ENCODE data around the gene SRP68. TPM values are rescaled to one million over a fixed set of nuclear protein-coding genes. Genes with fewer than 3 reads are reported as not detected.

Gene SRP68
- total RNA-seq (2022; extraction: Qiagen RNA extraction): 80.7 to 90.9 TPM (median 85.2 TPM) in 5 replicates

DNA sequence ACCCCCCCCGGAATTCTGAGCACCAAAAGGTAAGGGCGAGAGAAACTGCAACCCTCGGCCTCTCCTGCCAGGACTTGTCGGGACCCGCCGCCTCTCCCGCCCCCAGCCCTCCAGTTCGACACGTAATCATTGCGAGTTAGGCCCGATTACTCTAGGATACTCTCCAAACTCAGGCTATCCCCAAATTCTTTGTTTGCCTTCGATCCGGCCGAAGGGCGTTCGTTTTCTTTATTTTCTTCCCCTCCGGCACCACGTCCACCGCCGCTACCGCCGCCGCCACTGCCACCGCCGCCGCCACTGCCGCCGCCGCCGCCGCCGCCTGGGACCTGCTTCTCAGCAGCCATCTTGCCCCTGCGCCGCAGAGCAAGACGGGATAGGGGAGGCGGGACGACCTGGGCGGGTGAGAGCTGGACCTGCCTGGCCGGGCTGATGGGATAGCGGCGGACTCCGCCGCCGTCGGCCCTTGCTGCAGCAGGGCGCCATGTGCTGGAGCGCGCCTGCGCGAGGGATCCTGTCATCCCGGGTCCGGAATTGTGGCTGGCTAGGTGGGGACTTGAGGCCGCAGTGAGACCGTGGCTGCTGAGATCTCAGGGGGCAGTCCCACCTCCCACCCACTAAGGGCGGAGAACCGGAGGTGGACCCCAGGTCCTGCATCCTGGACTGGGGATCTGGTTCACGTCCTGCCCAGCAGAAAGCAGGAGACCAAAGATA lies at the start of gene SRP68:
SRP68 (minus strand) TSS at position 370 of the 711 bp plus-strand sequence; CDS start at position 344, 26 bp downstream.

DNA sequence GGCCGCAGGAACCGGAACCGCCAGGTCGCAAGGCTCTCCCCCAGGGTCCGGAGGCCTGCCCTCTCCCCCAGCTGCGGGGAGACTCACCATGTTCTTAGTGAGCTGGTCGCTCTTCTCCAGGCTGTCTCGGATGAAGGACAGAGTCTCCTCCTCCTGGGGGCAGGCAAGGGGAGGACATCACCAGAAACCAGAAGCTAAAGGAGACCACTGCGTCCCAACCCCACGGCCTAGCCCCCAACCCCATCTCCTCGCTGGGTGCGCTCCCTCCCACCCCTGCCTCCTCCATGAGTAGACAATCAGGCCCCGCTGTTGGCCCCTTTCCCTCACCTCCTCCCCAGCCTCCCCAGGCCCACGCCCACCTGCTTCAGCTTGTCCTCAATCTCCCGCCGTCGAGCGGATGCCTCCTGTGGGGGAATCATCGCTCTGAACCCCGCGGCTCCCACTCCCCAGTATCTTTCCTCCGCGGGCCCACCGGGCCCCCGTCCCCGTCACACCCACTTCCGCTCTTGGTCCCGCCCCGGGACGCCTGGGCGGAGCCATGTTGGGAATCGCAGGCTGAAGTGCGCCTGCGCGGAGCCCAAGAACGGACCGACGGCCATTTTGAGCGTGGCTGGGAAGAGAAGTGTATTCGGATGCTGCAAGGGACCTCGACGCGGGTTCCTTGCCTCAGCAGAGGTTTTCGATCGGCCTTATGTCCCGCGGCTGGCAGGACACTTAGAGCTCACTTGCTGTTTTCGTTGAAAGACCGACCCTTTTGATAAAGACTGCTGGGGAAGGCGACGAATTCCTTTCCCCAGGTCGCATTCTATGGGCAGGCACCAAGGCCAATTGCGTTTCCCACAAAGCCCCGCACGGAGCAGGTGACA lies 31.2 kb upstream of the SRP68 start, which contains the start of gene EXOC7:
EXOC7 (minus strand) TSS at position 514 of the 866 bp plus-strand sequence; CDS start at position 419, 95 bp downstream.

DNA sequence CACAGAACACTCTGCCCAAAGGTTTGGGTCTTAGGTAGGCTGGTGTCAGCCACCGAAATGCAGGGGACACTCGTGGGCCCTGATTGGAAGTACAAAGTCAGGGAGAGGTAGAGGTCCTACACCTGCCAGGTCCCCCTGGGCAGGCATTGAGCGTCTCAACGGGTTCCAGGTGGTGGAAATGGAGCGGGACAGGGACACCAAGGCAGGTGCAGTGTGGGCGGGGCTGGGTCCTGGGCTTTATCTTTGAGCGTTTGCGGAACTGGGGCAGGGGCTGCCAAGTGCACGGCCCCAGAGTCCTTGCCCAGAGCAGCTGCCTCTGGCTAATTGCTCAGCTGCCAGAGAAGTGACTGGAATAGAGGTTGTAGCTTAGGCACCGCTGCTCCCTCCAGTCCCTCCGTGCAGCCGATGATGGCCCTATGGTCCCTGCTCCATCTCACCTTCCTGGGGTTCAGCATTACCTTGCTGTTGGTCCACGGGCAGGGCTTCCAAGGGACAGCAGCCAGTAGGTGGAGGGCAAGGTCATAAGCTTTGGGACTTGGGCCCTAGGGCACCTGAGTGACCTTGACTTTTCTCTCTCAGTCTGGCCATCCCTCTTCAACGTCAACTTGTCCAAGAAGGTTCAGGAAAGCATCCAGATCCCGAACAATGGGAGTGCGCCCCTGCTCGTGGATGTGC lies 6.7 kb upstream of the SRP68 start, which contains the start of gene ZACN:
ZACN (plus strand) TSS at position 323 of the 675 bp plus-strand sequence; CDS start at position 406, 83 bp downstream.

DNA sequence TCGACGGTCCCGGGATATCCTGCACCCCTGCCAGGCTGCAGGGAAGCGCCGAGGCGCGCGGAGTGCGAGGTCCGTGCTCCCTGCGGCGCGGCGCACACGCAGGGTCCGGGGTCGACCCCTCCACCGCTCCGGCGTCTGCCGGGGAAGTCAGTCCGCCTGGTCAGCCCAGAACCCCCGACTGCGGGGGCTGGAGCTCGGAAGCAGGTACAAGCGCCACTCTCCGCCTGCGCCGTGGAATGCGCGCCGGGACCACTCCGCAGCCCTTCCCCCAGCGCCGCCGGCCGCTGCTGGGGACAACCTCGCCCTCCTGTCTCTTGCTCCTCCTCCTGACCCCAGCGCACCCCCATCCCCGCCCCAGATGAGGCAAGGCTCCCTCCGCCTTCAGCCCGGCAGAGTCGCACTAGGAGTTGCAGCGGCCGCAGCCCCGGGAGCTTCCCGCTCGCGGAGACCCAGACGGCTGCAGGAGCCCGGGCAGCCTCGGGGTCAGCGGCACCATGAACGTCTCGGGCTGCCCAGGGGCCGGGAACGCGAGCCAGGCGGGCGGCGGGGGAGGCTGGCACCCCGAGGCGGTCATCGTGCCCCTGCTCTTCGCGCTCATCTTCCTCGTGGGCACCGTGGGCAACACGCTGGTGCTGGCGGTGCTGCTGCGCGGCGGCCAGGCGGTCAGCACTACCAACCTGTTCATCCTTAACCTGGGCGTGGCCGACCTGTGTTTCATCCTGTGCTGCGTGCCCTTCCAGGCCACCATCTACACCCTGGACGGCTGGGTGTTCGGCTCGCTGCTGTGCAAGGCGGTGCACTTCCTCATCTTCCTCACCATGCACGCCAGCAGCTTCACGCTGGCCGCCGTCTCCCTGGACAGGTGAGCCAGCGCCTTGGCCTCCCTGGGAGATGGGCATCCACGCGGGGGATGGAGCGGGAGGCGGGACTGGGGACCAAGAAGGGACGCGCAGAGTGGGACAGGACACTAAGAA lies 2.4 kb upstream of the SRP68 start, which contains the start of gene GALR2:
GALR2 (plus strand) TSS at position 392 of the 974 bp plus-strand sequence; CDS start at position 495, 103 bp downstream.

DNA sequence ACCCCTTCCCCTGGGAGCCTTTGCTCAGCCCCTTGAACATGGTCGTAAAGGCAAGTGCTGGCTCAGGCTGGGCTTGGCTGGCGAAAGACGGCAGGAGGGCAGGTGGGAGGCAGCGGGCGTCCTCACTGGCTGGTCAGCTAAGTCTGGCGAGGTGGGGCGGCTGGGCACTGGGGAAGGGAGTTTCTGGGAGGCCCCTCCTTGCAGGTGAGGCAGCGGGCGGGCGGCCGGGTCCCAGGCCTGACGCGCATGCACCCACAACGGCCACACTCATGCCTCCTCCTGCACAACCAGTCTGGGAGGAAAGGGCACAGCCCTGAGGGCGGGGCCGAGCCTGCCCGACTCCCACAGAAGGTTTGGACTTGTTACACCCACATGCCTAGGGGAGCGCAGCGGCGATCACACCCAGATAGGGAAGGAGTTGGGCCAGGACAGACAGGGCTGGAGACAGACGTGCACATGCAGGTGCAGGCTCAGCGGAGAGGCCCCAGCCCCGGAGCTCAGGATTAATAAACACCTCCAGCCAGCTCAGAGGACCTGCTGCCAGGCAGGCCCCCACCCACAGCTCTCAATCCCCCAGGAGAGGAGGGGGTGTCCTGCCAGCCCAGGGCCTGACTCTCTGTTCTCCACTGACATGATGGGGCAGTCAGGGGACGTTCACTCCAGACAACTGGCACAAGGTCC lies 45.0 kb downstream of the SRP68 start, which contains the start of gene EVPL:
EVPL (minus strand) TSS at position 148 of the 681 bp plus-strand sequence; CDS start at position 40, 108 bp downstream.

DNA sequence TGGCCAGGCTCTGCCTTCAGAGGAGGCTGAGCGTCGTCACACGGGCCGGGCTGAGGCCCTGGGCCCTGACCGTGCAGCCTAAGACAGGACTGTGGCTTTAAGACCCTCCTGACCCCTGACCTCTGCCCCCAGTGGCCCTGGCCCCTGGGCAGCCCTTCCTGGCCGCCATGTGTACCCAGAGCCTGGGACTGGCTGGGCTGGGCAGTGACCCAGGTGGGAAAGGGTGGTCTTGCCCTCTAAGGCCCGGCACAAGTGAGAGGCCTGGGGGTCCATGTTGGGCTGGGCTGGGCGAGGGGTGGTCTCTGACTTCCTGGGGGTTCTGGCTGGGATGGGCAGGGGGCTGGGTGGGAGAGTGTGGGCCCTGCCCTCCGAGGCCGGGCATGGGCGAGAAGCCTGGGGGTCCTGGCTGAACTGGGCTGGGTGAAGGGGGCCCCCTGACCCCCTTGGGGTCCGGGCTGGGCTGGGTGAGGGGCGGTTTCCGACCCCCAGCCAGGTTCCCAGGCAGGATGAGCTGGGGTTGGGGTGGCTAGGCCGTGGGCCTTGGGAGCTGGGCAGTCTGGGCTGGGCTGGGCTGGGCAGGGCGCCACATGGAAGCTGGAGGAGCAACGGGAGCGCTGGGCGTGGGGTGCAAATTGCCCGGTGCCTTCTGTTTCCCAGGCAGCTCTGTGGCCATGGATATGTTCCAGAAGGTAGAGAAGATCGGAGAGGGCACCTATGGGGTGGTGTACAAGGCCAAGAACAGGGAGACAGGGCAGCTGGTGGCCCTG lies 71.4 kb downstream of the SRP68 start, which contains the start of gene CDK3:
CDK3 (plus strand) TSS at position 101 of the 767 bp plus-strand sequence; CDS start at position 672, 571 bp downstream.

Other genes starting within 250 kb of the SRP68 start
- 5.0 to 6.8 TPM (median 5.9 TPM) in 5 replicates for gene UNC13D, start 228.1 kb downstream of the SRP68 start, total RNA-seq (2022; extraction: Qiagen RNA extraction)
- 78.8 to 101 TPM (median 86.8 TPM) in 5 replicates for gene WBP2, start 217.2 kb downstream of the SRP68 start, total RNA-seq (2022; extraction: Qiagen RNA extraction)
- 134 to 188 TPM (median 179 TPM) in 5 replicates for gene TRIM47, start 193.9 kb downstream of the SRP68 start, total RNA-seq (2022; extraction: Qiagen RNA extraction)
- gene TRIM65, start 175.6 kb downstream of the SRP68 start, total RNA-seq (2022; extraction: Qiagen RNA extraction): 31.1 to 41.1 TPM (median 35.9 TPM) in 5 replicates
- gene MRPL38, start 167.6 kb downstream of the SRP68 start, total RNA-seq (2022; extraction: Qiagen RNA extraction): 90.5 to 127 TPM (median 118 TPM) in 5 replicates
- 5.8 to 8.8 TPM (median 7.4 TPM) in 5 replicates for gene FBF1, start 131.5 kb downstream of the SRP68 start, total RNA-seq (2022; extraction: Qiagen RNA extraction)
- 14.4 to 19.8 TPM (median 16.1 TPM) in 5 replicates for gene ACOX1, start 93.4 kb downstream of the SRP68 start, total RNA-seq (2022; extraction: Qiagen RNA extraction)
- gene TEN1, start 93.3 kb downstream of the SRP68 start, total RNA-seq (2022; extraction: Qiagen RNA extraction): 22.1 to 25.6 TPM (median 24.6 TPM) in 5 replicates
- gene CDK3, start 71.7 kb downstream of the SRP68 start, total RNA-seq (2022; extraction: Qiagen RNA extraction): 2.8 to 5.7 TPM (median 4.7 TPM) in 5 replicates
- gene EVPL, start 45.2 kb downstream of the SRP68 start, total RNA-seq (2022; extraction: Qiagen RNA extraction): 14.7 to 18.8 TPM (median 16.8 TPM) in 5 replicates
- gene GALR2, start 2.3 kb upstream of the SRP68 start, total RNA-seq (2022; extraction: Qiagen RNA extraction): 0.89 to 1.8 TPM (median 1.7 TPM) in 5 replicates
- 0.13 to 0.53 TPM (median 0.33 TPM) in 5 replicates for gene ZACN, start 6.7 kb upstream of the SRP68 start, total RNA-seq (2022; extraction: Qiagen RNA extraction)
- 57.5 to 64.4 TPM (median 61.2 TPM) in 5 replicates for gene EXOC7, start 31.3 kb upstream of the SRP68 start, total RNA-seq (2022; extraction: Qiagen RNA extraction)
- 0.76 to 1.0 TPM (median 0.84 TPM) in 5 replicates for gene FOXJ1, start 68.7 kb upstream of the SRP68 start, total RNA-seq (2022; extraction: Qiagen RNA extraction)
- 8.2 to 11.2 TPM (median 10.6 TPM) in 5 replicates for gene RNF157, start 168.0 kb upstream of the SRP68 start, total RNA-seq (2022; extraction: Qiagen RNA extraction)
- gene UBALD2, start 192.8 kb upstream of the SRP68 start, total RNA-seq (2022; extraction: Qiagen RNA extraction): 87.3 to 156 TPM (median 136 TPM) in 5 replicates
- gene QRICH2, start 235.8 kb upstream of the SRP68 start, total RNA-seq (2022; extraction: Qiagen RNA extraction): 0.62 to 1.2 TPM (median 1.0 TPM) in 5 replicates

Data from A549 treated with Hydrocortisone at 1 μM for 4 hours (cell line).